HepG2 (cell line): ENCODE measurements around the gene LCN1. TPM values are rescaled to one million over a fixed set of nuclear protein-coding genes. Genes with fewer than 3 reads are reported as not detected.

Experiments
- PHF8 ChIP-seq: sonication (generic); formaldehyde crosslinking; IDR thresholded peaks from 2 replicates; pipeline ENCODE4 v1.5.0; 2020; ENCODE audit warnings: missing genetic modification reagents
- PRPF4 ChIP-seq: fragments of 200-400 bp; formaldehyde crosslinking; IDR thresholded peaks from 2 replicates; pipeline ENCODE4 v1.6.1; 2016; ENCODE audit warnings: low read length, low read depth; ENCODE audit not compliant: poor library complexity, severe bottlenecking
- SNAPC4 ChIP-seq: sonication (generic); formaldehyde crosslinking; IDR thresholded peaks from 2 replicates; pipeline ENCODE4 v1.4.0; 2020; ENCODE audit warnings: mild to moderate bottlenecking, missing genetic modification reagents
- TBX2 ChIP-seq: sonication (generic); formaldehyde crosslinking; IDR thresholded peaks from 2 replicates; pipeline ENCODE4 v1.5.0; 2020; ENCODE audit warnings: missing genetic modification reagents, mild to moderate bottlenecking, borderline replicate concordance
- ZFP36 ChIP-seq: fragments of 150-350 bp; IDR thresholded peaks from 2 replicates; pipeline ENCODE4 v1.6.1; 2018; ENCODE audit warnings: borderline replicate concordance, low read length, low read depth; ENCODE audit not compliant: partially characterized antibody
- ZMYM2 ChIP-seq: sonication (generic); formaldehyde crosslinking; IDR thresholded peaks from 2 replicates; pipeline ENCODE4 v1.8.0; 2022; ENCODE audit warnings: mild to moderate bottlenecking, missing genetic modification reagents
- ZNF407 ChIP-seq: sonication (generic); formaldehyde crosslinking; IDR thresholded peaks from one replicate; pipeline ENCODE4 v1.5.1; 2020; ENCODE audit warnings: mild to moderate bottlenecking, missing genetic modification reagents; ENCODE audit errors: not compliant biosample characterization
- polyA plus RNA-seq, 8 experiments: library from polyadenylated mRNA; depleted of rRNA in 3 of 8; stranded (reverse) in 7 of 8; unstranded in 1 of 8; fragments of >200 nt; fragmentation: Illumina TruSeq in 4 of 8; extraction: Trizol in 4 of 8; gene quantifications; 2 replicates each; pipeline versions ENCODE4 v1.2.1 to v1.2.3, GENCODE V29; 2011 to 2016; ENCODE audit warnings: low read depth in 4 of 8, missing spikeins in 1 of 8, mixed read lengths in 1 of 8; ENCODE audit not compliant: insufficient read depth in 1 of 8
- total RNA-seq, 5 experiments: library from RNA; depleted of rRNA; stranded (reverse); fragments of >200 nt; fragmentation: Illumina TruSeq; extraction: Trizol; gene quantifications; 2 replicates each; pipeline ENCODE4 v1.2.3, GENCODE V29; 2016; ENCODE audit warnings: low read depth in 1 of 5
- TF ChIP-seq, protein P1 (sequence below): sonication (generic); formaldehyde crosslinking; IDR thresholded peaks from 2 replicates; pipeline ENCODE4 v1.4.0; 2020; ENCODE audit warnings: missing genetic modification reagents

The LCN1 gene
- total and polyA plus RNA-seq, 2 of the 13 experiments (the other 11 are each of a cell fraction or from before 2014, with no cell fraction given), result not detected

DNA sequence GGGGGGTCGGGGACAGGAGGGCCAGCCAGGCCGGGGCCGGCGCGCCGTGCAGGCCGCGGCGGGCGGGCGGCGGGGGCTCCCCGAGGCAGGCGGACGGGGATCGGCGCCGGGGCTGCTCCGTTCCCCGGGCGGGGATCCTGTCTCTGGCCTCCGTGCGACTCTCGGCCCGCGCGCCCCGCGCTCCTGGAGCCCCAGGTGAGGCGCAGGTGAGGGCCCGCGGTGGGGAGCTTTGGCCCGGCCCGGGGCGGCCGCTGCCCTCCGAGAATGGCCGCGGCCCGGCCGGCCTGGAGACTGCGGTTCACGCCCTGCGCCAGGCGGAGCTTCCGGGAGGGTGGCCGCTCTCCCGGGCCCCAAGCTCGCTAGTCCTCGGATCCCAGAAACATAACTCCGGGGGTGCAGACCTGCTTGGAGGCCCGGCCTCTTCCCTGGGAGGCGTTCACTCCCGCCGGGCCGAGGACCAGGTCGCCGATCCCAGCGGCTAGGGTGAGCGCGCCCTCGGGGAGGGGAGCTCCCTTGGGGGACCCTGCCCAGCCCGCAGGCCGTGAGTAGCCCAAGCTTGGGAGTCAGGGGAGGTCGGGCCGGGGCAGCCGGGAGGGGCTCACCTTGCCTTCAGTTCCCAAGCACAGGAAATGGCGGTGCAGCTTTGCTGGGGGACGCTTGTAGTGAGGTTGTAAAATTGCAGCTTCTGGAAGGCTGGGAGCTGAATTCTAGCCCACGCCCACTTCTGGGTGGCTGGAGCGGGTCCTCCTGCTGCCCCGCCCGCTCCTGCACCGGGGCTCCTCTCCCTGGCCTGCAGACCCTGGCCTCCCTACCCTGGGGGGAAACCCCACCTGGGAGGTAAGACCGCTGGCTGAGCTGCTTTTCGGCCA, 40.9 kb upstream of the LCN1 start (continued):
- TF ChIP-seq SNAPC4 (0 out of 2 replicates have a peak, but pooled peaks have one; percentile 56), ZMYM2 (CRISPR knock-in tag) (no peak), PHF8 (CRISPR knock-in tag) (peak; percentile 84), ZNF407 (CRISPR knock-in tag) (peak; percentile 82), TBX2 (peak; percentile 38; the same call in 1 of the 2 replicates), ZFP36 (no peak), PRPF4 (no peak)
- TF ChIP-seq, protein P1, sequence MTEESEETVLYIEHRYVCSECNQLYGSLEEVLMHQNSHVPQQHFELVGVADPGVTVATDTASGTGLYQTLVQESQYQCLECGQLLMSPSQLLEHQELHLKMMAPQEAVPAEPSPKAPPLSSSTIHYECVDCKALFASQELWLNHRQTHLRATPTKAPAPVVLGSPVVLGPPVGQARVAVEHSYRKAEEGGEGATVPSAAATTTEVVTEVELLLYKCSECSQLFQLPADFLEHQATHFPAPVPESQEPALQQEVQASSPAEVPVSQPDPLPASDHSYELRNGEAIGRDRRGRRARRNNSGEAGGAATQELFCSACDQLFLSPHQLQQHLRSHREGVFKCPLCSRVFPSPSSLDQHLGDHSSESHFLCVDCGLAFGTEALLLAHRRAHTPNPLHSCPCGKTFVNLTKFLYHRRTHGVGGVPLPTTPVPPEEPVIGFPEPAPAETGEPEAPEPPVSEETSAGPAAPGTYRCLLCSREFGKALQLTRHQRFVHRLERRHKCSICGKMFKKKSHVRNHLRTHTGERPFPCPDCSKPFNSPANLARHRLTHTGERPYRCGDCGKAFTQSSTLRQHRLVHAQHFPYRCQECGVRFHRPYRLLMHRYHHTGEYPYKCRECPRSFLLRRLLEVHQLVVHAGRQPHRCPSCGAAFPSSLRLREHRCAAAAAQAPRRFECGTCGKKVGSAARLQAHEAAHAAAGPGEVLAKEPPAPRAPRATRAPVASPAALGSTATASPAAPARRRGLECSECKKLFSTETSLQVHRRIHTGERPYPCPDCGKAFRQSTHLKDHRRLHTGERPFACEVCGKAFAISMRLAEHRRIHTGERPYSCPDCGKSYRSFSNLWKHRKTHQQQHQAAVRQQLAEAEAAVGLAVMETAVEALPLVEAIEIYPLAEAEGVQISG (CRISPR knock-in tag), result peak; percentile 46
